Prostate gland (tissue), 2 donors: ENCODE measurements around the gene GLRA3.

ENCODE experiments used
- POLR2A ChIP-seq: fragments of 450-650 bp; IDR thresholded peaks from one replicate; pipeline ENCODE4 v1.6.1; 2016; ENCODE audit warnings: antibody characterized with exemption, mild to moderate bottlenecking
- TF ChIP-seq, protein P1 (sequence below), 4 experiments: fragments of 200-600 bp in 2 of 4; fragments of 450-650 bp in 2 of 4; sonication (generic) in 2 of 4; IDR thresholded peaks; 1 replicate in 3 of 4; 2 replicates in 1 of 4; pipeline ENCODE4 v1.5.1; 2016 to 2019; ENCODE audit warnings: antibody characterized with exemption in 4 of 4, mild to moderate bottlenecking in 2 of 4, moderate library complexity in 2 of 4

GRCh38 chr4:174592256-174592984 is 236.6 kb downstream of the GLRA3 start:
- TF ChIP-seq, protein P1, sequence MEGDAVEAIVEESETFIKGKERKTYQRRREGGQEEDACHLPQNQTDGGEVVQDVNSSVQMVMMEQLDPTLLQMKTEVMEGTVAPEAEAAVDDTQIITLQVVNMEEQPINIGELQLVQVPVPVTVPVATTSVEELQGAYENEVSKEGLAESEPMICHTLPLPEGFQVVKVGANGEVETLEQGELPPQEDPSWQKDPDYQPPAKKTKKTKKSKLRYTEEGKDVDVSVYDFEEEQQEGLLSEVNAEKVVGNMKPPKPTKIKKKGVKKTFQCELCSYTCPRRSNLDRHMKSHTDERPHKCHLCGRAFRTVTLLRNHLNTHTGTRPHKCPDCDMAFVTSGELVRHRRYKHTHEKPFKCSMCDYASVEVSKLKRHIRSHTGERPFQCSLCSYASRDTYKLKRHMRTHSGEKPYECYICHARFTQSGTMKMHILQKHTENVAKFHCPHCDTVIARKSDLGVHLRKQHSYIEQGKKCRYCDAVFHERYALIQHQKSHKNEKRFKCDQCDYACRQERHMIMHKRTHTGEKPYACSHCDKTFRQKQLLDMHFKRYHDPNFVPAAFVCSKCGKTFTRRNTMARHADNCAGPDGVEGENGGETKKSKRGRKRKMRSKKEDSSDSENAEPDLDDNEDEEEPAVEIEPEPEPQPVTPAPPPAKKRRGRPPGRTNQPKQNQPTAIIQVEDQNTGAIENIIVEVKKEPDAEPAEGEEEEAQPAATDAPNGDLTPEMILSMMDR (IDR thresholded peaks at IDR 0.05), result no peak
- no peak for TF ChIP-seq POLR2A
